HUDEP-2 (cell line): ENCODE measurements around the gene UPK1A.
"Not testable (repeated sequence)": the region's sequence is repeated elsewhere in the genome, so short reads cannot be mapped to it uniquely, and the experiment has no call there.

Experiments used
- DNase-seq, 76 experiments: peaks; one replicate each; lab custom pipeline; 2025; ENCODE audit not compliant: unreplicated experiment in 76 of 76; lab: John Stamatoyannopoulos, UW

UPK1A gene

DNA sequence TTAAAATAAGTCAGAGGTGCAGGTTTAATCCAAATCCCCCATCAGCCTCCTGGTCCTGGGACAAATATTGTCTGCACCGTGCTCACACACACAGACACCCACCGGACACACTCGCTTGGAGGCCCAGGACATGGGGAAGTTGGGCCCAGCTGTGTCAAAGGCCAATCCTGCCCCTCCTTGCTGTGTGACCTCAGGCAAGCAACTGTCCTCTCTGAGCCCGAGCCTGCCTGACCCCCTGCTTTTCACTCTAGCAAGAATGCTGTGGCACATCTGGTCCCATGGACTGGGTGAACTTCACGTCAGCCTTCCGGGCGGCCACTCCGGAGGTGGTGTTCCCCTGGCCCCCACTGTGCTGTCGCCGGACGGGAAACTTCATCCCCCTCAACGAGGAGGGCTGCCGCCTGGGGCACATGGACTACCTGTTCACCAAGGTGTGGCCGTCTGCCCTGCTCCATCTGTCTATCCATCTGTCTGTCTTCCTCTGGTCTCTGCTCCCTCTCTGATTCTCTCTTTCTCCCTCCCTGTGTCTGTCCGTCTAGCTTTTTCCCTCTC is 9.3 kb downstream of the UPK1A start:
- no peak for DNase-seq

DNA sequence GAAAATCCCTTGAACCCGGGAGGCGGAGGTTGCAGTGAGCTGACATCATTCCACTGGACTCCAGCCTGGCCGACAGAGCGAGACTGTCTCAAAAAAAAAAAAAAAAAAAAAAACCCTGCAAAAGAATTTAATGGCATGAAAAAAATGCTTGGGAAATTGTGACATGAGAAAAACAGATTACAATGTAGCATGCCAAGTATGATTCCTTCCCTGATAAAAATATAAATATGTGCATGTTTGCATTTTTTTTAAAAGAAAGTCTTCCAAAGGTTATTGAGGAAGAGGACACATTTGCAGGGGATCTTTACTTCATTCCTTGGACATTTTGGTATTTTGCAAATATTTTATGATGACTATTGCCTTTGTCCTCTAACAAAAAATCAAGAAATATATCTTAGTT is 23.5 kb downstream of the UPK1A start:
- DNase-seq, result no peak

DNA sequence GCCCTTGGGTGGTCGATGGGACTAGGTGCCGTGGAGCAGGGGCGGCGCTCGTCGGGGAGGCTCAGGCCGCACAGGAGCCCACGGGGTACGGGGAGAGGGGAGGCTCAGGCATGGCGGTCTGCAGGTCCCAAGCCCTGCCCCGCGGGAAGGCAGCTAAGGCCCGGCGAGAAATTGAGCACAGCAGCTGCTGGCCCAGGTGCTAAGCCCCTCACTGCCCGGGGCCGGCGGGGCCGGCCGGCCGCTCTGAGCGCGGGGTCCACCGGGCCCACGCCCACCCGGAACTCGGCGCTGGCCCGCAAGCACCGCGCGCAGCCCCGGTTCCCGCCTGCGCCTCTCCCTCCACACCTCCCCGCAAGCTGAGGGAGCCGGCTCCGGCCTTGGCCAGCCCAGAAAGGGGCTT is 24.8 kb downstream of the UPK1A start:
- DNase-seq, result not testable (repeated sequence)

DNA sequence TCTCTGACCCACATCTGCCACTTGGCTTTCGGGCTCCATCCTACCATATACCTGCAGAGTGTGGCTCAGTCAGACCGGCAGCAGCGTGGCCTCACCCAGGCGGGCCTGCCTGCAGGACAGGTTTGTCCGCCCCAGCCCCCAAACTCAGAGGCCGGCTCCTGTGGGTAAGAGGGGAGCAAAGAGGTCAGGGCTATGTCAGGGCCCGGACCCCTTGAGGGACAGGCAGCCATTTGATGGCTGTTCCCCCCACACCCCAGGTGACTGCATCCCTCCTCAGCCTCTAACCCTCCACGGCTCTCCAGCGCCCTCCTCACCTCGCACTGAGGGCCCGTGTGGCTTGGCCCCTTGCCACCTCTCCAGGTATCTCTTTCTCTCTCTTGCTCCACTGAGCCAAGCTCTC is 25.7 kb downstream of the UPK1A start:
- DNase-seq, result no peak

DNA sequence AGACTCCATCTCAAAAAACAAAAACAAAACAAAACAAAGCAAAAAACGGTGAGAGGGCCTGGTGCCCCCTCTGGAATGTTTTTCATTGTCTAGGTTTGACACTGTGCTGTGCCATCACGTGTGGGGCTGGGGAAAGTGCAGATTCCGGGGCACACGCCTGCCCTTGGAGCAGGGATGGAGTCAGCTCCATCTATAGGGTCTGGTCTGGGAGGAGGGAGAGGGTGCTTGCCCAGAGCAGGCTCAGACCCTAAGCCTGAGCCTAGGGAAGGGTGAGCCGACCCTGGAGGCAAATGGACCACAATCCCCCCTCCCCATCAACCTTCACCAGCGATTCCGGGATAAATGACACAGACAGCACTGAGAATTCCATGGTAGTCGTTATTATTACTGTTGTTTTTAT is 27.1 kb downstream of the UPK1A start:
- DNase-seq, result no peak

DNA sequence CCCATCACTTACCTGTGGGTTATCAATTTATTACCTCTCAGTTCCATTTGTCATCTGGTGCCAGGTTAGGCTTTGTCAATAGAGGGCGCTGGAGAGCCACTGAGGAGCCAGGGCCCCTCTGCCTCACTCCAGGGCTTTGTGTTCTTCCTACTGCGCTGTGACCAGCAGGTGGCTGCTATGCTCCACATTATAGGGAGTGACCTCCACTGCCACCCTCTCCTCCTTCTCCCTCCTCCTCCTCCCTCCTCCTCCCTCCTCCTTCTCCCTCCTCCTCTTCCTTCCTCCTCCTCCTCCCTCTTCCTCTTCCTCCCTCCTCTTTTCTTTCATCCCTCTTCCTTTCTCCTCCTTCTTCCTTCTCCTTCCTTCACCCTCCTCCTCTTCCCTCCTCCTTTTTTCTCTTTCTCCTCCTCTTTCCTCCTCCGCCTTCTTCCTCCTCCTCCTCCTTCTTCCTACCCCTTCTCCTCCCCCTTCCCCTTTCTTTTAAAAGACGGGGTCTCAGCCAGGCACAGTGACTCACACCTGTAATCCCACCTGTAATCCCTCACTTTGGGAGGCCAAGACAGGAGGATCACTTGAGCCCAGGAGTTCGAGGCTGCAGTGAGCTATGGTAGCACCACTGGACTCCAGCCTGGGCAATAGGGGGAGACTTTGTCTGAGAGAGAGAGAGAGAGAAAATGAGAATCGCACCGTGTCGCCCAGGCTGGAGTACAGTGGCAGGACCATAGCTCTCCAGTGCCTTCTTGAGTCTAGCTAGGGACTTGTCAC is 27.7 kb downstream of the UPK1A start:
- DNase-seq, result peak in 73 of 76 experiments; percentile 46 to 95 (median 89)

DNA sequence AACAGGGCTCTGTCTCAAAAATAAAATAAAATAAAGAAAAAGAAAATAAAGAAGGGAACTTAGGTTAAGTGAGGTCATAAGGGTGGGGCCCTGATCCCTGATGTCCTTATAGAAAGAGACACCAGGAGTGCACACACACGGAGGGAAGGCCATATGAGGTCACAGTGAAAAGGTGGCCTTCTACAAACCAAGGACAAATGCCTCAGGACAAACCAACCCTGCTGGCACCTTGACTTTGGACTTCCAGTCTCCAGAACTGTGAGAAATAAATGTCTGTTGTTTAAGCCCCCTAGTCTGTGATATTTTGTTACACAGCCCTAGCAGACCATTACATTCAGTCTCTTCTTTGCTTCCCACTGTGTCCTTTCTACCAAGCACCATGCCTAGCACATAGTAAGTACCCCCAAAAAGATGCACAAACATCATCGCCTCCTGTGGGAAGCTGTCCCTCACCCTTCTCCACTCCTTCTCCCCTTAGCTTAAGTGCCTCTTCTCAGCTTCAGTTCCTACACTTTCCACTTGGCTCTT is 29.6 kb downstream of the UPK1A start:
- DNase-seq, result no peak

DNA sequence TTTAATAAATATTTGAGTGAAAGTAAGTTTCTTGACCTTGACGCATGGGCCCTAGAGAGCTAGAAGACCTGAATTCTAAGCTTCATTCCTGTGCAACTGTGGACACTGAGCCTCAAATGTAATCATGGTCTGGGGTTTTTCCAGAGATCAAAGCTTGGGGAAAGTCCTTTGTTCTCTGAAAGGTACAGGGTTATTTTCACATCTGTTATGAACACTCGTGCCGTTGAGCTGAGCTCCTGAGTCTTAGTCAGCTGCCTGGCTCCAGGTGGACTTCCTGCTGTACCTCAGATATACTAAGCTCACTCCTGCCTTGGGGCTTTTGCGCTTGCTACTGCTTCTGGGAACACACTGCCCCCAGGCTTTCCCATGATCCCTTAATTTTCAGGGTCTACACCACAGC is 30.5 kb downstream of the UPK1A start:
- DNase-seq, result no peak

DNA sequence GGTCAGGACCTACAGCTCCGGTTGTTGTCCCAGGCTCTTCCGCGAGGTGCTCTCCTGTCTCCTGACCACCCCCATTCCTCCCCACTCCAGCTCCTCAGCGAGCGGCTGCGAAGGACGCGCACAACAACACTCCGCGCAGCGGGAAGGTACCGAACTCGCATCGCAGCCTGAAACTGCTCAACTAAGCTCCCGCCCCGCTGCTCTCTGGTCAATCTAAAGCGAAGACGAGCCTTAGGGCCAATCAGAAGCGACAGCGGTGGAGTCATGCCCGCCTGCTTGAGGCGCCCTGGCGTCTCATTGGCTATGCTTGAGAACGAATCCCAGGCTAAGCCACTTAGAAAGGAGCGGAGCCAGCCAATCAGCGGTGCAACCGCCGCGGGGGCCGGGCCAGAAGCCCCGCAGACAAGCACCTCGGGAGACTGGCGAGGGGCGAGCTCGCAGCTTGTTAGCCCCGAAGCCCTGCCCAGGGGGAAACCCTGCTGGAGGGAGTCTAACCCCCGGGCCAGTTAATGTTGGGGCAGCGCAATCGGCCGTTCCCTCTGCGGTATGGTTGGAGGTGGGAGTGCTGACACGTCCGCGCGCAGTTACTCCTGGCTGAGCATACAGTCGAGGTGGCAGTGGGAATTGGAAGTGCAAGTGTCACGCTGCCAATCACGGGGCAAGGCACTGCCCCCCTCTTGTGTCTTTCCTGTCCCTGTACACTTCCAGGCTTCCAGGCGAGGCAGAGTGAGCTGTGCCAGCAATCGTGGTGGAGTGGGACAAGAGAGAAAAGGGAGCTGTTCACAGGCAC is 36.1 kb downstream of the UPK1A start:
- DNase-seq, result peak in 75 of 76 experiments; percentile 70 to 98 (median 94)

DNA sequence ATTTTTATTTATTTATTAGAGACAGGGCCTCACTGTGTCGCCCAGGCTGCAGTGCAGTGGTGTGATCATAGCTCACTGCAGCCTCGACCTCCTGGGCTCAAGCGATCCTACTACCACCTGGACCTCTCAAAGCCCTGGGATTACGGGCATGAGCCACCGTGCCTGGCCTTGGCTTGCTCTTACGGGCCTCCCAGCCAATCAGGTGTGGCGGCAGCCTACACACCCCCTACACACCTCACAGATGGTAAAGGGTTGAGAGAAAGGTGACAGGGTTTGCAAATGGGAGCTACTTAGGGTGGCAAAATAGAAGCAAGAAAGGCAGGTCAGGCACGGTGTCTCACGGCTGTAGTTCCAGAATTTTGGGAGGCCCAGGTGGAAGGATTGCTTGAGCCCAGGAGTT is 37.0 kb downstream of the UPK1A start:
- DNase-seq, result no peak

DNA sequence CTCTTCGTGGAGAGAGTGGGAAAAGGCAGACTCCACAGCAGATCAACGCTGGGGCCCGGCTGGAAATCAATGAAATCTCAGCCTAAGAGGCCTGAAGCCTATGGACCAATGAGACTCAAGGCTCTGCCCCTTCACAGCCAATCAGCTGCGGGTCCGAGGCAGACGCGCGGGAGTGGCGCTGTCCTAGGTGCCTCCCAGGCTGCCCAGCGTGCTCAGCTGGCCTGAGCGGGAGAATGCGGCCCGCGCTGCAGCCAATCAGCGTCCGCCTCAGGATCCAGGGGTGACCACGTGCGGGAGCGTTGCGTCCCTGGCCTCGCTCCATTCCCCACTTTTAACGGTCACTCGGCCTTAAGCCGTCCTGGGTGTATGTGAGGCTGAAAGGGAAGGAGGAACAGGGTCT is 37.9 kb downstream of the UPK1A start, which contains the start of gene ZBTB32:
ZBTB32 (plus strand) TSS at position 341 of the 400 bp plus-strand sequence. CDS start 10,069 bp downstream, outside the sequence.
- peak in 71 of 76 experiments; percentile 21 to 88 (median 67) for DNase-seq

DNA sequence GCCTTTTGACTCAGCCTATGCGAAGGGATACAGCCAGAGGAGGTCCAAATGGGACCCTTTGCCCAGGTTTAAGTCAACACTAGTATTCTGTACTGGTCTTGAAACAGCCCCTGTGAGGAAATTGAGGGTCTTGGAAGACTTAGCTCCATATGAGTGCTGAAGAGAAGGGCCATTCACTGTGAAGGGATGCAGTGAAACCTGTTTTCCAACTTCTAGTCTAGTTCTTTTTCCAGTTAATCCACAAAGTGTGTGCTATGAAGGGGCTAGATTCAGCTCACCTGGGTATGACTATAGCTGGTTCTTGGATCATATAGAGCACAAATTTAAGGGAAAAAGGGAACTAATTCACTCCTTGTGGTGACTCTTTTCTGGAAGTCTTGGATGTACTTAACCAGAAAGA is 42.1 kb downstream of the UPK1A start:
- DNase-seq, result no peak

DNA sequence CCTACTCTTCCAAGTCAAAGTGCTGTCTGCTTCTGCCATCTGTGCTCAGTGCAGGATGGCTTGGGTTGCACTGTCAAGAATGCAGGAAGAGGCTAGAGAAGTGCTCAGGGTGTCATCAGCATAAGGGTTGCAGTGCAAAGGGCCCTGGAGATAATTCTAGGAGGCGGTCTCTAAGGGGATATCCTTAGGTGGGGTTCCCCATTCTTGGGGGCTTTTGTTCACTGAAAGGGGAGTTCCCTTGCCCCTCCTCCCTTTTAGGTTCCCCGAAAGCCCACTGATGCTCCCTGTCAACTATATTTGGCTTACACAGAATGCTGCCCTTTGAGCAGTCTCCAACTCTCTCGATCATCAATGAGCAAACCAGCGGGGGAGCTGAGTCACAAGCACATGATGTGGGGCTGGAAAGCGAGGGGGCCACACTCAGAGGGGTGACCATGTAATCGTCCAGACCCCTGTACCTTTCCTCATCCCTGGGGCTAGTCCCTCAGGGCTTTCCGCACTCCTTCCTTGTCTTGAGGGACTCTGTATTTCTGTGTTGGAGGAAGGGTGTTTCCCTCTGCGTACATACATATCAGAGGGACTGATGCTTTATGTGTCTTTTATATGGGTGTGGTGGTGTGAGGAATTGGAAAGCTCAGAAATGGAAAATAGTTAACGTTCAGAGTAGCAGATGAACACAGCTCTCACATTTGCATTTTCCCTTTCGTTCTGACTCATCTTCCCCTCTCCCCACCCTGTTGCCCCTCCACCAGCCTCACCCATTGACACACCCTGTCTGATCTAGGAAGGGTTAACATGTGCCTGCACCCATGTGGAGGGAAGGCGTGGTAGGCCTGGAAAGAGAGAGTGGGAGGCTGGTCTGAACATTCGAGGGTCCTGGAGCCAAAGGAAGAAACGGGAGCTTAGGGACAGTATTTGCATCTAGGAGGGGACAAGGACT is 44.7 kb downstream of the UPK1A start:
- peak in 4 of 76 experiments; percentile 7 to 23 (median 15) for DNase-seq

DNA sequence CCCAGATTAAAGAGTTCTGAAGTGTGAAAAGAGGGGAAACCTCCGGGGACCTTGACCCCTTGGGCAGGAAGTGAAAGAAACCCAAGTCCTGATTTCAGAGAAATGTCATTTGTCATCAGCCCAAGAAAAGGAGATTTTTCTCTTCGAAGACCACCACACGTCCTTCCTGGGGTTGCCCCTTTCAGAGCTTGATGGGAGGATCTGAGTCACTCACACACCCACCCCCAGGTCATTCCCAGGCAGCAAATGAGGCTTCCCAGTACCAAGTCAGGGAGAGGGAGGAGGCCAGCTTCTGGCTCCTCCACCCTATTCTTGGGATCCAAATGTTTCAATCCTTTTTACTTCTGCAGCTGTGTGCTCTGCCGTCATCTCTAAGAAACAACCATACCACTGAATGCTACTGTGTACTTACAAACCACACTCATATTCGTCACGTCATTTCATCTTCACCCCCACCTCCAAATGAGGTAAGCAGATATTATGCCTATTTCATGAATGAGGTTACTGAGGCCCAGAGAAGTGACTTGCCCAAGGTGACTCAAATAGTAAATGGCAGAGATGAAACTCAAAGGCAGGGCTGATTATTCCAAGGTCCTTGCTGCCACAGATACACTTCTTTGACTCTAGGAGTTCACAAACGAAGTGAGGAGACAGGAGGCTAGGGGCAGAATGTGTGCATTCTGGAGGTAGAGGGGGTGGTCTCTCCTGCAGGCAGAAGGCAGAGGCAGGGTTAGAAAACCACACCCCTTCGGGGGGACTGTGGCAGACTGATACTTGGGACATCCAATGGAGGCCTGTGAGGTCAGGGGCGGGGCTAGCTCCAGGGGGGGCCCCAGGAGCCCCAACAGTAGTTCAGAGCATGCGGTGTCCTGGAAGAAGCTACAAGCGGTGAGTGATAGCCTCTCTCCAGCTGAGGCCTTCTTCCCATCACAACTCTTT is 46.5 kb downstream of the UPK1A start:
- no peak for DNase-seq

DNA sequence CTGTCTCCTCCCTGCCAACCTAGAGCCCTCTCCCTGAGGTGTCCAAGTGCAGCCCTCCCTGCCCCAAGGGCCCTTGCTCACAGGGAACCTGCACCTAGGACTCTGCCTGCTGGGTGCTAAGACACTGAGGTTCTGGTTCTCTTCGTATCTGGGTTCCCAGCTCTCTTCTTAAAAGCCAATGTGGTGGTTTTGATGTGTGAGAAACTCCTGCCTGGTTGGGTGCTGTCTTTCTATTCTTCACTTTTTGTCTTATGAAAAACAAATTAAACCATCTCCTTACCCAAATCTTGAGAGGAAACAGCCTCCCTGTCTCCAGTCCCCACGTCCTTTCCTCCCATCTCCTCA is 47.2 kb downstream of the UPK1A start:
- no peak for DNase-seq

DNA sequence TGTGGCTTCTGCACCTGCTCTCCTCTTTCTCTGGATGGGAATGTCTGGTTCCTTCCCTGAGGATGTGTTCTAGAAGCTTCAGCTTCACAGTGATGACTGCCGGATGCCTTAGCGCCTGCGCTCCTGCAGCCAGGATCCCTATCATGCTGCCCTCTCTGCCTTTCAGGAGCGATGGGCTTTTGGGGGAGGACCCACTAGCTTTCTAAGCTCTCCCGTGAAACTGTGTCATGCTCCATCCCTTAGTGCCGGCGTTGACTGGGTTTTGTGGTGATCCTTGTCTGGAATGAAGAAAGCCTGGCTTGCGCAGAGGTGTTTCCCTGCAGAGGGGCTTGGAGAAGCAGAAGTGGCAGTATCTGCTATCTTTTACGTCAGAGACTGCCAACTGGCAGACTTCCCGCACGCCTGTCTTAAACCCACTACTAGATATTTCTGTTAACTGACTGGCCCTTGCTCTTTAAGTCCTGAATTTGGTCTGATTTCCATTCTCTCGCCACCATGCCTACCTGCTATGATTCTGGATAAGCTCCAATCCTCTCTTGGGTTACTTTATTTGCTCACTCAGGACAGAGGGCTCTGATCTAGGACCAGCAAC is 47.7 kb downstream of the UPK1A start:
- peak in 35 of 76 experiments; percentile 9 to 56 (median 29) for DNase-seq

DNA sequence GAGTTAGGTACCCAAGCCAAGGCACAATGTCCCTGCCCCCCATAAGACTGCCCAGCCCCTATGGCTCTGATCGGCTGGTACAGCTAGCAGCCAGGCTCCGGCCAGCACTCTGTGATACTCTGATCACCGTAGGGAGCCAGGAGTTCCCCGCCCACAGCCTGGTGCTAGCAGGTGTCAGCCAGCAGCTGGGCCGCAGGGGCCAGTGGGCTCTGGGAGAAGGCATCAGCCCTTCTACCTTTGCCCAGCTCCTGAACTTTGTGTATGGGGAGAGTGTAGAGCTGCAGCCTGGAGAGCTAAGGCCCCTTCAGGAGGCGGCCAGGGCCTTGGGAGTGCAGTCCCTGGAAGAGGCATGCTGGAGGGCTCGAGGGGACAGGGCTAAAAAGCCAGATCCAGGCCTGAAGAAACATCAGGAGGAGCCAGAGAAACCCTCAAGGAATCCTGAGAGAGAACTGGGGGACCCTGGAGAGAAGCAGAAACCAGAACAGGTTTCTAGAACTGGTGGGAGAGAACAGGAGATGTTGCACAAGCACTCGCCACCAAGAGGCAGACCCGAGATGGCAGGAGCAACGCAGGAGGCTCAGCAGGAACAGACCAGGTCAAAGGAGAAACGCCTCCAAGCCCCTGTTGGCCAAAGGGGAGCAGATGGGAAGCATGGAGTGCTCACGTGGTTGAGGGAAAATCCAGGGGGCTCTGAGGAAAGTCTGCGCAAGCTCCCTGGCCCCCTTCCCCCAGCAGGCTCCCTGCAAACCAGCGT is 48.5 kb downstream of the UPK1A start:
- DNase-seq, result peak in 20 of 76 experiments; percentile 11 to 33 (median 22)

DNA sequence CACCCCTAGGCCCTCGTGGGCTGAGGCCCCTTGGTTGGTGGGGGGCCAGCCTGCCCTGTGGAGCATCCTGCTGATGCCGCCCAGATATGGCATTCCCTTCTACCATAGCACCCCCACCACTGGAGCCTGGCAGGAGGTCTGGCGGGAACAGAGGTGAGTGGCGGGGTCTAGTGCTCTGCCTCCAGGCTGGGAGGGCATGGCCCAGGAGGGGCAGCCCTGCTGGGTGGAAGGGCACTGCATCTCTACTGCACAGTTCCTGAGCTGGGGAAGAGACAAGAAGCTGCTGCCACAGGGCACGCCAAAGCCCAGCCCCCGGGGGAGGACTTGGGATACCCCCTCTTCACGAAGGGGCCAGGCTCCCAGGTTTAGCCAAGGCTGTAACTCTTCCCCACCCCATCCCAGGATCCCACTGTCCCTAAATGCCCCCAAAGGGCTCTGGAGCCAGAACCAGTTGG is 49.1 kb downstream of the UPK1A start:
- no peak for DNase-seq
